ENCODE results near the gene ZFPM1.

ZFPM1 gene

DNA sequence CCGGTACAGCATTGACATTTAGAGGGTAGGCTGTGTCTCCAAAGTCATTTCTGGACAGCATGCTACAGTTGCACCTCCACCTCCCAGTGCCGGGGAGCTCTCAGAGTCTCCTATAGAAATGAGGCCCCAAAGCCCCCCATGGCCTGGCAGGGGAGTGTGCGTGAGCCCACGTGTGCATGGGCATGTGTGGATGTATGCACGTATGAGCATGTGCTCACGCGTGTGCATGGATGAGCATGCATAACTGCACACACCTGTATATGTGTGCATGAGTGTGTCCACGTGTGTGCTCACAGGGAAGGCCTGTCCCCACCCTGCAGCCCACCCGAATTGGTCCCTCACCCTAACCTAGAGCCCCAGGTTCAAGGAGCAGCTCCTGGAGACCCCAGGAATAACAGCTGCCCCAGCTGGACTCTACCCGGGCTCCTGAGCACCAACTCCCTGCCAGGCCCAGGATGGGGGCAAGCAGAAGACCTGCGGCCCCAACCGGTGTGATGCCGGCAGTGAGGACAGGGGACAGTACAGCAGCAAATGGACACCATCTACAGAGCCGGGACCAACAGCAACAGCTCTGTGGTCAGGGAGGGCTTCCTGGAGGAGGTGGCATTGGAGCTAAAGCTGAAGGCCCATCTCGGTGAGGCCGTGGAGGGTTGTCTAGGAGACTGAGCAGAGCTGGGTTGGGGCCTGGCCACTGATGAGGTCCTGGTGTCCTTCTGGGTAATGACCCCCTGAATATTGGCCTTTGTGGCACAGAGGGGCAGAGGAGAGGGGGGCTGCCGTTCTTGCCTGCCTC lies 35.2 kb upstream of the ZFPM1 start:
- DNase-seq (ENCODE audit: low spot score), result no peak

DNA sequence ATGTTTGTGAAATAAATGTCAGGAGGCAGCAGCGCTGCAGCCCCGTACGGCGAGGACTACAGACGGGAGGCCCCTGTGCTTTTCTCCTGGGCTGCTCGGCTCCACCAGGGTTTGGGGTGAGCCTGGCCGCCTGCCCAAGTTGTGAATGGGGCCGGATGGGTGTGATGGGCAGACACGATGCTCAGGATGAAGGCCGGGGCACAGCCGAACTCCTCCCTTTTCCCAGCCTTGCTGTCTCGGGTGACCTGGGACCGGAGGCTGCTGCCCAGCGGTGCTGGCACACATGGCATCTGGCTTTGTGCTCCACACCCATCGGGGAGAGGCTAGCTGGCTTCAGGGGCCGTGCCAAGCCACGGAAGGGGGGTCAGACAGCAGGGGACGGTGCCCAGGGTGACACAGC lies 34.2 kb upstream of the ZFPM1 start:
- DNase-seq (ENCODE audit: low spot score), result no peak

DNA sequence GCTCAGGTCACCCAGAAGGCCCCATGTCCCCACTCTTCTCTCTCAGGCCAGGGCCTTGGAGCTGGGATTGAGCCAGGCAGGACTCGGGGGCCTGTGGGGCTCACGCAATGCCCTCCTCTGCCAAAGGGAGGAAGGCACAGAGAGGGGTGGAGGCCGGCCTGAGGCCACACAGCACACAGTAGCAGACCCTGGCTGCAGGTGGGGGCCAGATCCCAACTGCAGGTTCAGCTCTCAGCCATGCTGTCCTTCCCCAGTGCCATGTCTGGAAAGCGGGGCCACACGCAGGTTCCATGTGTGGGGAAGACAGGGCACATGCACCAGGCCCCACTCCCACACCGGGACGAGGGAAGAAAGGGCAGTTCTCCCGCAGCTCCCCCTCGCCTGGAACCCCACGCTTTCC lies 33.3 kb upstream of the ZFPM1 start:
- no peak for DNase-seq (ENCODE audit: low spot score)

DNA sequence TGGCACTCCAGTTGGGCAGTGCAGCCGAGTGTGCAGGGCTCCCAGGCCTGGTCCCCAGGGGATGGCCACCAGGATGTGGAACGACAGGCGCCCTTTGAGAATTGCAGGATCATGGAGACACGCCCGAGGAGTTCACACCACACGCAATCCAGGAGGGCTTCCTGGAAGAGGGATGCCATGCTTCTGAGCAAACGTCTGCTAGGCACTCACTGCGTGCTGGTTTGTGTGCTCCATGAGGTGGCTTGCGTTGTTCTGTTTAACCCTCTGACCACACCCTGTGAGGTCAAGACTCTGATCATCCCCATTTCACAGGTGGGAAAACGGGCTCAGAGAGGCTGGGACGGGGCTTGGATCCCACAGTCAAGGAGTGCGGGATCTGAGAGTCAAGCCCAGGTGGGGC lies 32.6 kb upstream of the ZFPM1 start:
- DNase-seq (ENCODE audit: low spot score), result no peak

DNA sequence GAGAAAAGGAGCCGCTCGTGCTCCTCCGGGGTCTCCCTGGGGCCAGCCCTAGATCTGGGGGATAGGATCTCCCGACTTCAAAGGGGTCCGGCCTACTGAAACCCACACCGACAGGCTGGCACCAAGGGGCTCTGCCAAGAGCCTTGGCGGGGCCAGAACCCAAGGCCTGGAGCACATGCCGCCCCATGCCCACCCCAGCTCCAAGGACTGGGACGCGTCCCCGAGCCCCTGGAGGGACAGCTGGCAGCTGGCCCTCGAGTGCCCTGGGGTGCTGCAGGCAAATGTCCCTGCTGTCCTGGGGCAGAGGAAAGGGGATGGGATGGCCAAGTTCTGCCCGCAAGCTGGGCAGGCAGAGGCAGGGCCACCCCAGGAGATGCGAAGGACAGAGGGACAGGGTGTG lies 31.8 kb upstream of the ZFPM1 start:
- no peak for DNase-seq (ENCODE audit: low spot score)

DNA sequence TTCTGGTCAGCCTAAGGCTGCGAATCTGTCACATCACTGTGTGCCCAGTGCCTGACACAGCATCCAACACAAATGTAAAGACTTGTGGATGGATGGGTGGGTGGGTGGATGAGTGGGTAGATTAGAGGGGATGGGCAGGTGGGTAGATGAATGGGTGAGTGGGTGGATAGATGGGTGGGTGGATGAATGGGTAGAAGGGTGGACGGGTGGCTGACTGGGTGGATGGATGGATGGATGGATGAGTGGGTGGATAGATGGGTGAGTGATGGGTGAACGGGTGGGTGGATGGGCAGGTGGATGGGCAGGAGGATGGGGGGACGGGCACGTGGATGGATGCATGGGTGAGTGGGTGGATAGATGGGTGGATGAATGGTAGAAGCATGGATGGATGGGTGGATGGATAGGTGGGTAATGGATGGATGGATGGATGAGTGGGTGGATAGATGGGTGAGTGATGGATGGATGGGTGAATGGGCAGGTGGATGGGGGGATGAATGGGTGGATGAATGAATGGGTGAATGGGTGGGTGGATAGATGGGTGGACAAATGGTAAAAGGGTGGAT lies 31.1 kb upstream of the ZFPM1 start:
- no peak for DNase-seq (ENCODE audit: low spot score)

DNA sequence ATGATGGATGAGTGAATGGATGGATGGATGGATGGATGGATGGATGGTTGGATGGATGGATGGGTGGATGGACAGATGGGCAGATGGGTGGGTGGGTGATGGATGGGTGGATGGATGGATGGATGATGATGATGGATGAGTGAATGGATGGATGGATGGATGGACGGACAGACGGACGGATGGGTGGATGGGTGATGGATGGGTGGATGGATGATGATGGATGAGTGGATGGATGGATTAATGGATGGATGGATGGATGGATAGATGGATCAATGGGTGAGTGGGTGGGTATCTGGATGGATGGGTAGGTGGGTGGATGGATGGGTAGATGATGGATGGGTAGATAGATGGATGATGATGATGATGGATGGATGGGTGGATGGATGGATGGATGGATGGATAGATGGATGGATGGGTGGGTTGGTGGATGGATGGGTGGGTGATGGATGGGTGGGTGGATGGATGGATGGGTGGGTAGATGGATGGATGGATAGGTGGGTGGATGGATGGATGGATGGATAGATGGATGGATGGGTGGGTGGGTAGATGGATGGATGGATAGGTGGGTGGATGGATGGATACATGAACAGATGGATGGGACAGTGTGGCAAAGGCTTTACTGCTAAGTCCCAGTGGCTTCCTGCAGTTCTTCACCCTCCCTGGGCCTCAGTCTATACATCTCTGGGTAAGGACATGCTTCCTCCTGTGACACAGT lies 30.2 kb upstream of the ZFPM1 start:
- no peak for DNase-seq (ENCODE audit: low spot score)

DNA sequence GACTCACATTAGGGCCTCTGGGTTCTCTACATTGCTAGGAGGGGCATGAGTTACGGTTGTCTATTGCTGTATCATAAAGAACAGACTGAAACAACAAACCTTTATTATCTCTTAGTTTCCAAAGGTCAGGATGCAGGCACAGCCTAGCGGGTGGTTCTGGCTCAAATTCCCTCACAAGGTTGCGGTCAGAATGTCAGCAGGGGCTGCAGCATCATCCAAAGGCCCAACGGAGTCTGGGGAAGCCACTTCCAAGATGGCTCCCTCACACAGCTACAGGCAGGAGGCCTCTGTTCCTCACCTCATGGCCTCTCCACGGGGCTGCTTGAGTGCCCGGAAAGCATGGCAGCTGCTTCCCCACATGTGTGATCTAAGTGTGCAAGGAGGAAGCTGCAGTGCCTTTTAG lies 29.6 kb upstream of the ZFPM1 start:
- DNase-seq (ENCODE audit: low spot score), result no peak

DNA sequence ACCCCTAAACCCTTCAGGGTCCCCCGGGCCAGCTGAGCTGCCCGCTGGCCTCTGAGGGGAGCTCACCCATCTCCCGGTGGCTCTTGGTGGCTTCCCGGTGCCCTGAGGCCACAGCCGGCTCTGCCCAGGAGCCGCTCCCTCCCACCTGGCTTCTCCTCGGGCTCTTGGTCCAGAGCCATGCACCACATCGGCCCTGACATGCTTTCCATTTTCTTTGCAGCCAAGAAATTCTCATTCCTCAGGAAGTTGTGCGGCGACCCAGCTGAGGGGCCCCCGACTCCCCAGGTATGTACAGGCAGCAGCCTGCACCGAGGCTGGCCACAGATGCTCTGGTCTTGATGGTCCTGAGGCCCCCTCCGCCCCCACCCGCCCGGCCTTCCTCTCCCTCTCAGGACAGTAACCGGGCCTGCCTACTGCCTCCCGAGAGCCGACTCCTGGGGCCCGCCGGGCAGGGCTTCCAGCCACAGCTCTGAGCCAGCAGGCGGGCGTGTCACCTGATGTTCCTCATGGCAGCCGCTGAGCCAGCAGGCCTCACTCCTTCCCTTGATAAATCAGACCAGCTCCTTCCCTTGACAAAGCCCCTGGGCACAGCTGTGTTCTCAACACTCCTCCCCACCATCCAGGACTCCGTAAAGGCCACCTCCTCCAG lies 28.4 kb upstream of the ZFPM1 start:
- no peak for DNase-seq (ENCODE audit: low spot score)

DNA sequence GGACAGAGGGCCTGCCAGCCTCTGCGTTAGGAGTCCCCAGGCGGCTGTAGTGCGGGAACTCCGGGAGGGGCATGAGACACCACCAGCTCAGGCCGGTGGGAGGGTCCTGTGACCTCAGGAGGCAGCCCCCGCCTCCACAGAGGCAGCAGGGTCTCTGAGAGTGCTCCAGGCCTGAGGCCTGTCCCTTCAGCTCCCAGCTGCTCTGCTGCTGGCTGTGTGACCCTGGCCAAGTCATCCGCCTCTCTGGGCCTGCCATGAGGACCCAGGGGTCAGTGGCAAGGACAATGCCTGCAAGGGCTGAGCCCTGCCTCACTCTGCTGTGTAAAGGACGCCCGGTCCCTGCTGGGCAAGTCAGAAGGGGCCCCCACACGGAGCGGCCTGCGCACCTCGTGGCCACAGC lies 27.1 kb upstream of the ZFPM1 start:
- DNase-seq (ENCODE audit: low spot score), result no peak

DNA sequence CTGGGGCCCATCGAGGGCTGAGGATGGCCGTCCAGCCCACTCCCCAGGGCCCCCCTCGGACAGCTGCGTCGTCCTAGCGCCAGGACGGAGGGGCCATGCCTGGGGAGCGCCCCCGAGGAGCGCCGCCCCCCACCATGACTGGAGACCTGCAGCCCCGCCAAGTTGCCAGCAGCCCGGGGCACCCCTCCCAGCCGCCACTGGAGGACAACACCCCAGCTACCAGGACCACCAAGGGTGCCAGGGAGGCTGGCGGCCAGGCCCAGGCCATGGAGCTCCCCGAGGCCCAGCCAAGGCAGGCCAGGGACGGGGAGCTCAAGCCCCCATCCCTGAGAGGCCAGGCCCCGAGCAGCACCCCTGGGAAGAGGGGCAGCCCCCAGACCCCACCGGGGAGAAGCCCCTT lies 25.7 kb upstream of the ZFPM1 start:
- DNase-seq (ENCODE audit: low spot score), result no peak

DNA sequence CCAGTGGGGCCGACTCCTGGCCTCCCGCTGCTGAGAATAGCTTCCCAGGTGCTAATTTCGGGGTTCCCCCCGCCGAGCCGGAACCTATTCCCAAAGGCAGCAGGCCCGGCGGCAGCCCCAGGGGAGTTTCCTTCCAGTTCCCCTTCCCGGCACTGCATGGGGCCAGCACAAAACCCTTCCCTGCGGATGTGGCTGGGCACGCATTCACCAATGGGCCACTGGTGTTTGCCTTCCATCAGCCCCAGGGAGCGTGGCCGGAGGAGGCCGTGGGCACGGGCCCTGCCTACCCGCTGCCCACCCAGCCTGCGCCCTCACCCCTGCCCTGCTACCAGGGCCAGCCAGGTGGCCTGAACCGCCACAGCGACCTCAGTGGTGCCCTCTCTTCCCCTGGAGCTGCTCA lies 24.9 kb upstream of the ZFPM1 start:
- no peak for DNase-seq (ENCODE audit: low spot score)

DNA sequence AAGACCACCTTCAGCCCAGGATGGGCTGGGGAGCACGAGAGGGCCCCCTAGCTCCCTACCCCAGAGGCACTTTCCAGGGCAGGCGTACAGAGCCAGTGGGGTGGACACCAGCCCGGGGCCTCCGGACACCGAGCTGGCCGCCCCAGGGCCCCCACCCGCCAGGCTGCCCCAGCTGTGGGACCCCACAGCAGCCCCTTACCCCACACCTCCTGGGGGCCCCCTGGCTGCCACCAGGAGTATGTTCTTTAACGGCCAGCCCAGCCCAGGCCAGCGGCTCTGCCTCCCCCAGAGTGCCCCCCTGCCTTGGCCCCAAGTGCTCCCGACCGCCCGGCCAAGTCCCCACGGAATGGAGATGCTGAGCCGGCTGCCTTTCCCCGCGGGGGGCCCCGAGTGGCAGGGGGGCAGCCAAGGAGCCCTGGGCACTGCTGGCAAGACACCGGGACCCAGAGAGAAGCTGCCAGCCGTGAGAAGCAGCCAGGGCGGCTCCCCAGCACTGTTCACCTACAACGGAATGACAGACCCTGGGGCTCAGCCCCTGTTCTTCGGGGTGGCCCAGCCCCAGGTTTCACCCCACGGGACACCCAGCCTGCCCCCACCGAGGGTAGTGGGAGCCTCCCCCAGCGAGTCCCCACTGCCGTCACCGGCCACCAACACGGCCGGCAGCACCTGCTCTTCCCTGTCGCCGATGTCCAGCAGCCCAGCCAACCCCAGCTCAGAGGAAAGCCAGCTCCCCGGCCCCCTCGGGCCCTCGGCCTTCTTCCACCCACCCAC lies 24.3 kb upstream of the ZFPM1 start:
- DNase-seq (ENCODE audit: low spot score), result no peak

DNA sequence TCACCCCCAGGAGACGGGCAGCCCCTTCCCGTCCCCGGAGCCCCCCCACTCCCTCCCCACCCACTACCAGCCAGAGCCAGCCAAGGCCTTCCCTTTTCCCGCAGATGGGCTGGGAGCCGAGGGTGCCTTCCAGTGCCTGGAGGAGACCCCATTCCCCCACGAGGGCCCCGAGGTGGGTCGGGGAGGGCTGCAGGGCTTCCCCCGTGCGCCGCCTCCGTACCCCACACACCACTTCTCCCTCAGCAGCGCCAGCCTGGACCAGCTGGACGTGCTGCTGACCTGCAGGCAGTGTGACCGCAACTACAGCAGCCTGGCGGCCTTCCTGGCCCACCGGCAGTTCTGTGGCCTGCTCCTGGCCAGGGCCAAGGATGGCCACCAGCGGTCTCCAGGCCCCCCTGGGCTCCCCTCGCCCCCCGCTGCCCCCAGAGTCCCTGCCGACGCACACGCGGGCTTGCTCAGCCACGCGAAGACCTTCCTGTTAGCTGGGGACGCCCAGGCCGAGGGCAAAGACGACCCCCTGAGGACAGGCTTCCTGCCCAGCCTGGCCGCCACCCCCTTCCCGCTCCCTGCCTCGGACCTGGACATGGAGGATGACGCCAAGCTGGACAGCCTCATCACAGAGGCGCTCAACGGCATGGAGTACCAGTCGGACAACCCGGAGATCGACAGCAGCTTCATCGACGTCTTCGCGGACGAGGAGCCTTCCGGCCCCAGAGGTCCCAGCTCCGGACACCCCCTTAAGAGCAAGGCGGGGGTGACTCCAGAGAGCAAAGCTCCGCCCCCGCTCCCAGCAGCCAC lies 23.5 kb upstream of the ZFPM1 start:
- no peak for DNase-seq (ENCODE audit: low spot score)

DNA sequence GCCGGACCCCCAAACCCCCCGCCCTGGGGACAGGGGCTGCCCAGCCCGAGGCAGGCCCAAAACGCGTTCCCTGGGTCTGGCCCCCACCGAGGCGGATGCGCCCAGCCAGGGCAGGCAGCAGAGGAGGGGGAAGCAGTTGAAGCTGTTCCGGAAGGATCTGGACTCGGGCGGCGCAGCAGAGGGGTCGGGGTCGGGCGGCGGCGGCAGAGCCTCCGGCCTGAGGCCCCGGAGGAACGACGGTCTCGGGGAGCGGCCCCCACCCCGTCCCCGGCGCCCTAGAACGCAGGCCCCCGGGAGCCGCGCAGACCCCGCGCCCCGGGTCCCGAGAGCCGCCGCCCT lies 22.9 kb upstream of the ZFPM1 start:
- no peak for DNase-seq (ENCODE audit: low spot score)

DNA sequence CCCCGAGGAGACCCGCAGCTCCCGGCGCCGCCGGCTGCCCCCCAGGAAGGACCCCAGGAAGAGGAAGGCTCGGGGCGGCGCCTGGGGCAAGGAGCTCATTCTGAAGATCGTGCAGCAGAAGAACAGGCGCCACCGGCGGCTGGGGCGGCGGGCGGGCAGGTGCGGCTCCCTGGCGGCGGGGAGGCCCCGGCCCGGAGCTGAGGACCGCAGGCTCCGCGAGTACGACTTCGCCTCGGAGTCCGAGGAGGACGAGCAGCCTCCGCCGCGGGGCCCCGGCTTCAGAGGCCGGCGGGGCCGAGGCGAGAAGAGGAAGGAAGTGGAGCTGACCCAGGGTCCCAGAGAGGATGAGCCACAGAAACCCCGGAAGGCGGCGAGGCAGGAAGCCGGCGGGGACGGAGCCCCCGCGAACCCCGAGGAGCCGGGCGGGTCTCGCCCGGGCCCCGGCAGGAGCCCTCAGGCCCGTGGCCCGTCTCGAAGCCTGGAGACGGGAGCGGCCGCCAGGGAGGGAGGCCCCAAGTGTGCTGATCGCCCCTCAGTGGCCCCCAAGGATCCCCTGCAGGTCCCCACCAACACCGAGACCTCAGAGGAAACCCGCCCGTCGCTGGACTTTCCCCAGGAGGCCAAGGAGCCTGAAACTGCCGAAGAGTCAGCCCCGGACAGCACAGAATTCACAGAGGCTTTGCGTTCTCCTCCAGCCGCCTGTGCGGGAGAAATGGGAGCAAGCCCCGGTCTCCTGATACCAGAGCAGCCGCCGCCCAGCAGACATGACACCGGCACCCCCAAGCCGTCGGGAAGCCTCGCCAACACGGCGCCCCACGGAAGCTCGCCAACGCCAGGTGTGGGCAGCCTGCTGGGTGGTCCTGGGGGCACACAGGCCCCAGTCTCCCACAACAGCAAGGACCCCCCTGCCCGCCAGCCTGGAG lies 22.3 kb upstream of the ZFPM1 start:
- DNase-seq (ENCODE audit: low spot score), result no peak

DNA sequence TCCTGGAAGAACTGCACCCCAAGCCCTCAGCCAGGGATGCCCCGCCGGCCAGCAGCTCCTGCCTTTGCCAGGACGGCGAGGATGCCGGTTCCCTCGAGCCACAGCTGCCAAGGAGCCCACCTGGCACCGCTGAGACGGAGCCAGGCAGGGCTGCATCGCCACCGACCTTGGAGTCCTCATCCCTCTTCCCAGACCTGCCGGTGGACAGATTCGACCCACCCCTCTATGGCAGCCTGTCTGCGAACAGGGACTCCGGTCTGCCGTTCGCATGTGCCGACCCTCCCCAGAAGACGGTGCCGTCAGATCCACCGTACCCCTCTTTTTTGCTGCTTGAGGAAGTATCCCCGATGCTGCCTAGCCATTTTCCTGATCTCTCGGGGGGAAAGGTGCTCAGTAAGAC lies 21.4 kb upstream of the ZFPM1 start:
- no peak for DNase-seq (ENCODE audit: low spot score)

DNA sequence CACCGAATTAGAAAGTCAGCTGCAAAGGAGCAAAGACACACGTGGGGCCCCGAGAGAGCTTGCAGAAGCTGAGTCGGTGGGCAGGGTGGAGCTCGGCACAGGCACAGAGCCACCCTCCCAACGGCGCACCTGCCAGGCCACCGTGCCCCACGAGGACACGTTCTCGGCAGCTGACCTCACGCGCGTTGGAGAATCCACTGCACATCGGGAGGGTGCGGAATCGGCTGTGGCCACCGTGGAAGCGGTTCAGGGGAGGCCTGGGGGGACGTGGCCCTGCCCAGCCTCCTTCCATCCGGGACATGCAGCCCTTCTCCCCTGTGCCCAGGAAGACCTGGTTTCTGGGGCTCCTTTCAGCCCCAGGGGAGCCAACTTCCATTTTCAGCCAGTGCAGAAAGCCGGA lies 20.9 kb upstream of the ZFPM1 start:
- no peak for DNase-seq (ENCODE audit: low spot score)

DNA sequence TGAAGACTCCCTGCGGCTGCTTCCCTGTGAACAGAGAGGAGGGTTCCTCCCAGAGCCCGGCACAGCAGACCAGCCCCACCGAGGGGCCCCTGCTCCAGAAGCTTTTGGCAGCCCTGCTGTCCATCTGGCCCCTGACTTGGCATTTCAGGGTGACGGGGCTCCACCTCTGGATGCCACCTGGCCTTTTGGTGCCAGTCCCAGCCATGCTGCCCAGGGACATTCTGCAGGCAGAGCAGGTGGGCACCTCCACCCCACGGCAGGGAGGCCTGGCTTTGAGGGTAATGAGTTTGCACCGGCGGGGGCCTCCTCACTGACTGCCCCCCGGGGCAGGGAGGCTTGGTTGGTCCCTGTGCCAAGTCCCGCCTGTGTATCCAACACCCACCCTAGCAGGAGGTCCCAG lies 20.3 kb upstream of the ZFPM1 start:
- no peak for DNase-seq (ENCODE audit: low spot score)

DNA sequence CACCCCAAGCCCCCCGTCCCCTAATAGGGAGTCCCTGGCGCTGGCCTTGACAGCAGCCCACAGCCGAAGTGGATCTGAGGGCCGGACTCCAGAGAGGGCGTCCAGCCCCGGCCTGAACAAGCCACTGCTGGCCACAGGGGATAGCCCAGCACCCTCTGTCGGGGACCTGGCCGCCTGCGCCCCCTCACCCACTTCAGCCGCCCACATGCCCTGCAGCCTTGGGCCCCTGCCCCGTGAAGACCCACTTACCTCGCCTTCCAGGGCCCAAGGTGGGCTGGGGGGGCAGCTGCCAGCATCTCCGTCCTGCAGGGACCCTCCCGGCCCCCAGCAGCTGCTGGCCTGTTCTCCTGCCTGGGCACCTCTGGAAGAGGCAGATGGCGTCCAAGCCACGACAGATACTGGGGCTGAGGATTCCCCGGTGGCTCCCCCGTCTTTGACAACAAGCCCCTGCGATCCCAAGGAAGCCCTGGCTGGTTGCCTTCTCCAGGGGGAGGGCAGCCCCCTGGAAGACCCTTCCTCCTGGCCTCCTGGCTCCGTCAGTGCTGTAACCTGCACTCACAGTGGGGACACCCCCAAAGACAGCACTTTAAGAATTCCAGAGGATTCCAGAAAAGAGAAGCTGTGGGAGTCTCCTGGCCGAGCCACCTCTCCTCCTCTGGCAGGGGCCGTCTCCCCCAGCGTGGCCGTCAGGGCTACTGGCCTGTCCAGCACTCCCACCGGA lies 19.3 kb upstream of the ZFPM1 start:
- DNase-seq (ENCODE audit: low spot score), result no peak
